GM21529 (cell line): ENCODE results near the gene PFDN2.

Experiments used
- ATAC-seq: cut with Tn5 transposase; IDR thresholded peaks from one replicate; pipeline ENCODE4 v1.9.1; 2021; ENCODE audit not compliant: unreplicated experiment

PFDN2 gene

GRCh38 chr1:161117759-161118581, at the start of gene PFDN2, which contains the start of gene NIT1:
Gene PFDN2, minus strand, starts transcription at chr1:161118037. Its CDS starts 11 bp downstream, at chr1:161118026.
Gene NIT1, plus strand, starts transcription at chr1:161118105. Its CDS starts 72 bp downstream, at chr1:161118177.
- peak; percentile 83 for ATAC-seq

GRCh38 chr1:161166669-161167548, 49.1 kb upstream of the PFDN2 start:
- peak; percentile 2 for ATAC-seq

GRCh38 chr1:161165742-161166668, 48.2 kb upstream of the PFDN2 start, which contains the start of gene PPOX:
Gene PPOX, plus strand, starts transcription at chr1:161166426. Its CDS starts 422 bp downstream, at chr1:161166848.
- ATAC-seq = peak; percentile 96

DNA sequence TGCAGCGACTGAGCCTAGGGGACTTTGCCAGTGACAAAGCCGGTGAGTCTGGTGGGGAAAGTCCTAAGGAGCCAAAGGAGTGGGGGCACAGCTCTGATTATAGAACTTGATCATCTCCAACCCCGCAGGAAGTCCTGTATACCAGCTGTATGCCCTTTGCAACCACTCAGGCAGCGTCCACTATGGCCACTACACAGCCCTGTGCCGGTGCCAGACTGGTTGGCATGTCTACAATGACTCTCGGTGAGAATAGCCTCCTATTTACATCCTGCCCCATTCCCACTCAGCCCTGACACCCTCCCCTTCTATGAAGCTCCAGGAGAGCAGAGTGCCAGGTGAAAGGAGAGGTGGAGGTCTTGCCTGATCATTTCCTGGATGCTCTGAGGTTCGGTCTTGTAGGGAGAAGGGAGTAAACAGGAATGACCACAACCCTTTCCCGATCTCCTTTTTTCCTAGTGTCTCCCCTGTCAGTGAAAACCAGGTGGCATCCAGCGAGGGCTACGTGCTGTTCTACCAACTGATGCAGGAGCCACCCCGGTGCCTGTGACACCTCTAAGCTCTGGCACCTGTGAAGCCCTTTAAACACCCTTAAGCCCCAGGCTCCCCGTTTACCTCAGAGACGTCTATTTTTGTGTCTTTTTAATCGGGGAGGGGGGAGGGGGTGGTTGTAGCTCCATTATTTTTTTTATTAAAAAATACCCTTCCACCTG, 47.2 kb upstream of the PFDN2 start:
- ATAC-seq = no peak

DNA sequence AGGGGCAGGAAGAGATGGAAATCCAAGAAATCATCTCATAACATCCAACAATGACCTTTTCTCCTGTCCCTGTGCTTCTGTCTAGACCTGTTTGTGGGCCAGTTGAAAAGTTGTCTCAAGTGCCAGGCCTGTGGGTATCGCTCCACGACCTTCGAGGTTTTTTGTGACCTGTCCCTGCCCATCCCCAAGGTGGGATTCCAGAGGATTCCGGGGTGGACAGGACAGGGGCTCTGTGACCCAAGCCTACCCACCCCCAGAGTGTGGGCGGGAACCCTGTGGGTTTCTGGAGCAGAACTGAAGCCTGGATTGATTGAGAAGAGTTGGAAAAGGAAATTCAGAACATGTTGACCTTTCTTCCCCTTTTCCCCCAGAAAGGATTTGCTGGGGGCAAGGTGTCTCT, 46.0 kb upstream of the PFDN2 start:
- no peak for ATAC-seq

DNA sequence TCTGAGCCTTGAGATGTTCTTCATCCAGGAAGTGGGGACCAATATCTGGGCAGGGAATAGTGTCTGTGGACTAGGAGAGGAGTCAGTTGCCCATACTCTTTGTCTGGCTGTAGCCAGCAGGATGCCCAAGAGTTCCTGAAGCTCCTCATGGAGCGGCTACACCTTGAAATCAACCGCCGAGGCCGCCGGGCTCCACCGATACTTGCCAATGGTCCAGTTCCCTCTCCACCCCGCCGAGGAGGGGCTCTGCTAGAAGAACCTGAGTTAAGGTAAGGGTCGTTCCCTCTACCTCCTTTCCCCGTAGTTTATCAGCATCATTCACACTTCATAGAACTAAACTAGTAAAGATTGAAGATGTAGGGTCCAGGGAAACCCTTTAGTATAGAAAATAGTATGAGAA, 45.0 kb upstream of the PFDN2 start:
- ATAC-seq = no peak

- no peak for ATAC-seq
These were observed 44.2 kb upstream of the PFDN2 start for GRCh38 chr1:161162052-161162451.

- ATAC-seq = no peak
These were observed 43.8 kb upstream of the PFDN2 start for GRCh38 chr1:161161652-161162051.

GRCh38 chr1:161160671-161161145, 42.9 kb upstream of the PFDN2 start:
- no peak for ATAC-seq

DNA sequence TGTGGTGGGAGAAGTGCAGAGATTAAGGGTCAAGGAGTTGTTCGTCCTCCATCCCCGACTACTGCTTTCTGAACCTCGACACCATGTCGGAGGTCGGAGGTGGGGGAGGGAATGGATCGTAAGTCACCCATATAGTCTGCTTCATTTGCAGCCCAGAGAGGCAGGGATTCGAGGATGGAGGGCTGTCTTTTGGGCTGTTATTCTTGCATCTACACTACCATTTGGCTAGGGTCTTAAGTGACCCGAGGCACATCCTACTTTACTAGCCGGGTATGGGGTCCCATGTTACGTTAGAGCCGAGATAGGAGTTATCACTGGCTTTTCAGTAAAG, 42.0 kb upstream of the PFDN2 start:
- ATAC-seq = no peak

- peak; percentile 72 for ATAC-seq
These were observed 41.5 kb upstream of the PFDN2 start, which contains the start of gene USP21 for GRCh38 chr1:161159087-161159912. Gene USP21, plus strand, starts transcription at chr1:161159500. Its CDS starts 1,141 bp downstream, at chr1:161160641.

- no peak for ATAC-seq
These were observed 40.6 kb upstream of the PFDN2 start for GRCh38 chr1:161158316-161159010.

- no peak for ATAC-seq
These were observed 40.0 kb upstream of the PFDN2 start for GRCh38 chr1:161157867-161158266.

GRCh38 chr1:161153682-161154337, 36.0 kb upstream of the PFDN2 start, which contains the start of gene UFC1:
Gene UFC1, plus strand, starts transcription at chr1:161153978. Its CDS starts 20 bp downstream, at chr1:161153998.
- ATAC-seq = peak; percentile 88

GRCh38 chr1:161153176-161153575, 35.3 kb upstream of the PFDN2 start:
- ATAC-seq = no peak

GRCh38 chr1:161145832-161146231, 28.0 kb upstream of the PFDN2 start:
- ATAC-seq = no peak

DNA sequence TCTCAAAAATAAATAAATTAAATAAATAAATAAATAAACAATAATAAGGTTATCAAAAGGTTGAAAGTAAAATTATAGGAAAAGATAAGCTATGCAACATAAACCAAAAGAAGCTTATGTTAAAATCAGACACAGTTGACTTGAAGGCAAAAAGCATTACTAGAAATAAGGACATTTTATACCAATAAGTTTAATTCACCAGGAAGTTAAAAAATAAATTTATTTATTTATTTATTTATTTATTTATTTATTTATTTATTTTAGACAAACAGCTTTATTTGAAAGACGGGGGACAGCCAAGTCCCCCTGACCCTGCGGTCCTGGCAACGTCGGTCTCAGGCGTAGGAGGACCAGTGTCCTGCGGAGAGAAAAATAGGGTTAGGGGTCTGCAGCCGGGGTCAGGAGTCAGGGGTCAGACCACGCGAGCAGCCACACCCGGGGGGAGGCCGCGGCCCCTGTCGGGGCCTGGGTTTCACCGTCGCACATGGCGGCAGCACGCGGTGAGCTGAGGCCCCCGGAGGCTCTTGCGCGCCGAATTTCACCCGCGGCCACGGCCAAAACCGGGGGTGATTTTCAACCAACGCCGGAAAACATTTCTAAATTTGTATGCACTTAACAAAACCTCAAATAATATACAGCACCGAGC, 23.0 kb upstream of the PFDN2 start:
- ATAC-seq = no peak
